WTC11 (cell line): Measurements from ENCODE around the gene HDHD2. TPM values are rescaled to one million over a fixed set of nuclear protein-coding genes. Genes with fewer than 3 reads are reported as not detected.

Experiments used
- ATAC-seq: fragments of 200-7000 bp; cut with Tn5 transposase; 2 replicates; pipeline ENCODE4 v1.10.0; 2021; ENCODE audit warnings: mild to moderate bottlenecking, moderate library complexity
- CTCF ChIA-PET: fragments of 300-600 bp; sonication (Branson Sonifier 250); formaldehyde crosslinking; loops from one replicate; lab custom pipeline; 2021; ENCODE audit warnings: antibody characterized with exemption; lab: Charles Lee
- POLR2A ChIA-PET: fragments of 350-600 bp; sonication (Branson Sonifier 250); formaldehyde crosslinking; loops from one replicate; lab custom pipeline; 2021; ENCODE audit warnings: antibody characterized with exemption; lab: Charles Lee
- DNase-seq: peaks from one replicate; pipeline ENCODE4 v3.0.0; 2021; ENCODE audit warnings: low spot score
- H3K27ac Mint-ChIP-seq: 2 replicates; pipeline ENCODE4 v1.8.0; 2021; ENCODE audit warnings: mixed read lengths
- H3K27me3 Mint-ChIP-seq: 2 replicates; pipeline ENCODE4 v1.8.0; 2021; ENCODE audit warnings: low read depth, mild to moderate bottlenecking, moderate library complexity, mixed read lengths
- H3K36me3 Mint-ChIP-seq: 2 replicates; pipeline ENCODE4 v1.8.0; 2021; ENCODE audit warnings: mixed read lengths
- H3K4me1 Mint-ChIP-seq: 2 replicates; pipeline ENCODE4 v1.8.0; 2022; ENCODE audit warnings: mixed read lengths
- H3K4me3 Mint-ChIP-seq: 2 replicates; pipeline ENCODE4 v1.8.0; 2021; ENCODE audit warnings: mild to moderate bottlenecking, moderate library complexity, mixed read lengths
- H3K9me3 Mint-ChIP-seq: 2 replicates; pipeline ENCODE4 v1.8.0; 2021; ENCODE audit warnings: mixed read lengths
- EMX1 ChIP-seq: fragments of 250-450 bp; sonication (Bioruptor Pico); IDR thresholded peaks from 2 replicates; pipeline ENCODE4 v1.8.0; 2021; ENCODE audit warnings: mild to moderate bottlenecking
- FOXJ3 ChIP-seq: sonication (generic); formaldehyde crosslinking; IDR thresholded peaks from 2 replicates; pipeline ENCODE4 v1.9.0; 2021; ENCODE audit warnings: missing genetic modification reagents, mild to moderate bottlenecking, borderline replicate concordance
- FOXP1 ChIP-seq: sonication (generic); formaldehyde crosslinking; IDR thresholded peaks from 2 replicates; pipeline ENCODE4 v1.8.0; 2022; ENCODE audit warnings: missing genetic modification reagents, mild to moderate bottlenecking, moderate library complexity, borderline replicate concordance
- GRHL2 ChIP-seq: fragments of 250-450 bp; sonication (Bioruptor Pico); IDR thresholded peaks from 2 replicates; pipeline ENCODE4 v1.8.0; 2022; ENCODE audit warnings: mild to moderate bottlenecking, moderate library complexity; ENCODE audit not compliant: insufficient replicate concordance, severe bottlenecking
- NFE2L1 ChIP-seq: sonication (generic); formaldehyde crosslinking; IDR thresholded peaks from 2 replicates; pipeline ENCODE4 v1.8.1; 2023; ENCODE audit warnings: missing genetic modification reagents
- NR1H2 ChIP-seq: sonication (generic); formaldehyde crosslinking; IDR thresholded peaks from 2 replicates; pipeline ENCODE4 v1.9.0; 2021; ENCODE audit warnings: mild to moderate bottlenecking, moderate library complexity, missing genetic modification reagents
- SP1 ChIP-seq: sonication (generic); formaldehyde crosslinking; conservative IDR thresholded peaks from 2 replicates; pipeline ENCODE4 v1.8.1; 2022; ENCODE audit warnings: missing genetic modification reagents
- TEAD4 ChIP-seq: sonication (generic); formaldehyde crosslinking; IDR thresholded peaks from 2 replicates; pipeline ENCODE4 v1.8.0; 2022; ENCODE audit warnings: mild to moderate bottlenecking, missing genetic modification reagents
- ZNF219 ChIP-seq: sonication (generic); formaldehyde crosslinking; IDR thresholded peaks from 2 replicates; pipeline ENCODE4 v1.8.0; 2023; ENCODE audit warnings: missing genetic modification reagents, mild to moderate bottlenecking, borderline replicate concordance
- ZNF232 ChIP-seq: sonication (generic); formaldehyde crosslinking; IDR thresholded peaks from 2 replicates; pipeline ENCODE4 v1.8.0; 2022; ENCODE audit warnings: mild to moderate bottlenecking, missing genetic modification reagents
- total RNA-seq: library from RNA; stranded (reverse); gene quantifications from 3 replicates; pipeline ENCODE4 v1.2.3, GENCODE V29; 2021
- TF ChIP-seq, protein P1 (sequence below): fragments of 250-450 bp; sonication (Bioruptor Pico); conservative IDR thresholded peaks from 2 replicates; pipeline ENCODE4 v1.9.0; 2021; ENCODE audit warnings: mild to moderate bottlenecking
- TF ChIP-seq, protein P2 (sequence below): fragments of 250-450 bp; sonication (Bioruptor Pico); IDR thresholded peaks from 2 replicates; pipeline ENCODE4 v1.9.0; 2021; ENCODE audit warnings: mild to moderate bottlenecking
- TF ChIP-seq, protein P3 (sequence below): fragments of 250-450 bp; sonication (Bioruptor Pico); IDR thresholded peaks from 2 replicates; pipeline ENCODE4 v2.1.2; 2022; ENCODE audit warnings: mild to moderate bottlenecking, moderate library complexity
- TF ChIP-seq, protein P4 (sequence below): sonication (generic); formaldehyde crosslinking; IDR thresholded peaks from 2 replicates; pipeline ENCODE4 v1.8.0; 2022; ENCODE audit warnings: mild to moderate bottlenecking, missing genetic modification reagents
- TF ChIP-seq, protein P5 (sequence below): sonication (generic); formaldehyde crosslinking; IDR thresholded peaks from 2 replicates; pipeline ENCODE4 v1.8.0; 2022; ENCODE audit warnings: mild to moderate bottlenecking, missing genetic modification reagents
- TF ChIP-seq, protein P6 (sequence below): fragments of 250-450 bp; sonication (Bioruptor Pico); IDR thresholded peaks from 2 replicates; pipeline ENCODE4 v1.8.0; 2021; ENCODE audit warnings: mild to moderate bottlenecking

HDHD2 gene
- total RNA-seq, 1 experiment from 2014 or later: 42.1 TPM

DNA sequence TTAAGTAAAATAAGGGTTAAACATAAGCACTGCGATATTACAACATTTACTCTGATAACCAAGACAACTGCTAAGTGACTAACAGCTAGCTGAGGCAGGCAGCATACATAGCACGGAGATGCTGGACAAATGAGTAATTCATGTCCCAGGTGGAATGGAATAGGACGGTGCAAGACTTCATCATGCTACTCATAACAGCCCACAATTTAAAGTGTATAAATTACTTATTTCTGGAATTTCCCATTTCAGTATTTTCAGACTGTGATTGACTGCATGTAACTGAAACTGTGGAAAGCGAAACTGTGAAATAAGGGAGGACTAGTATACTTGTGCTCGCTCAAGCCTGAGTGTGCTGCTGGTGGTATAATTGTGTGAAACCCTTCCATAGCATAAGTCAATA, 12.9 kb upstream of the HDHD2 start:
- ChIA-PET CTCF (no interaction called here), POLR2A (no interaction called here)
- H3K4me3 Mint-ChIP-seq: no peak overlapping the region
- DNase-seq (no peak), ATAC-seq (no peak)
- no peaks in the 10 kb centered on the region for H3K27me3 Mint-ChIP-seq
- peaks cover 11% of the 10 kb centered on the region for H3K4me1 Mint-ChIP-seq
- TF ChIP-seq FOXJ3 (CRISPR knock-in tag) (no peak), NFE2L1 (no peak), TEAD4 (CRISPR knock-in tag) (no peak), FOXP1 (CRISPR knock-in tag) (no peak), SP1 (CRISPR knock-in tag) (no peak), EMX1 (CRISPR knock-in tag) (no peak), ZNF219 (no peak), GRHL2 (CRISPR knock-in tag) (no peak), NR1H2 (CRISPR knock-in tag) (no peak), ZNF232 (CRISPR knock-in tag) (no peak)
- TF ChIP-seq, protein P1, sequence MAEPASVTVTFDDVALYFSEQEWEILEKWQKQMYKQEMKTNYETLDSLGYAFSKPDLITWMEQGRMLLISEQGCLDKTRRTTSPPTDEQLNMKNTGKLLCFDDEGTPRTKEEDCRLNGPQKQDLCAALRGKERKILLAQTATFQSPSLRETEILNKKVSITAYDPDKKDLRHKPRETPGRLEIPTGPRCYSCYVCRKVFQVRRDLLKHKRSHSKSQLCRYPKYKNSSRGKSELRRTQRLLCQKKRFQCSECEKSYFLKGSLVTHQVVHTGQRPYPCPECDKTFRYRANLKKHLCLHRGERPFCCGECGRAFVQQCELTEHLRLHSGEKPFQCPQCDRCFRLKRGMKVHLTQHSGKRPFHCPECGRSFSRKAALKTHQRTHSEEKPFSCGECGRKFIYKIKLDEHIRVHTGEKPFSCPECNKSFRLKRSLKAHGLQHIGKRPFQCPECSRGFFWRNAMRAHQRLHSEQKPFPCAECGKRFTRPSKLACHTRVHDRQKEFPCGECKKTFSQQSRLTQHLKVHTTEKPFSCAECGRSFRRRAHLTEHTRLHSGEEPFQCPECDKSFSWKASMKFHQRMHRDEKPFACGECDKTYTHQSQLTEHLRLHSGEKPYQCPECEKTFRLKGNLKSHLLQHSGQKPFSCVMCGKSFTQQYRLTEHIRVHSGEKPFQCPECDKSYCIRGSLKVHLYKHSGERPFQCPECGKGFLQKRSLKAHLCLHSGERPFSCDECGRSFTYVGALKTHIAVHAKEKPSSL (CRISPR knock-in tag): no peak
- TF ChIP-seq, protein P2, sequence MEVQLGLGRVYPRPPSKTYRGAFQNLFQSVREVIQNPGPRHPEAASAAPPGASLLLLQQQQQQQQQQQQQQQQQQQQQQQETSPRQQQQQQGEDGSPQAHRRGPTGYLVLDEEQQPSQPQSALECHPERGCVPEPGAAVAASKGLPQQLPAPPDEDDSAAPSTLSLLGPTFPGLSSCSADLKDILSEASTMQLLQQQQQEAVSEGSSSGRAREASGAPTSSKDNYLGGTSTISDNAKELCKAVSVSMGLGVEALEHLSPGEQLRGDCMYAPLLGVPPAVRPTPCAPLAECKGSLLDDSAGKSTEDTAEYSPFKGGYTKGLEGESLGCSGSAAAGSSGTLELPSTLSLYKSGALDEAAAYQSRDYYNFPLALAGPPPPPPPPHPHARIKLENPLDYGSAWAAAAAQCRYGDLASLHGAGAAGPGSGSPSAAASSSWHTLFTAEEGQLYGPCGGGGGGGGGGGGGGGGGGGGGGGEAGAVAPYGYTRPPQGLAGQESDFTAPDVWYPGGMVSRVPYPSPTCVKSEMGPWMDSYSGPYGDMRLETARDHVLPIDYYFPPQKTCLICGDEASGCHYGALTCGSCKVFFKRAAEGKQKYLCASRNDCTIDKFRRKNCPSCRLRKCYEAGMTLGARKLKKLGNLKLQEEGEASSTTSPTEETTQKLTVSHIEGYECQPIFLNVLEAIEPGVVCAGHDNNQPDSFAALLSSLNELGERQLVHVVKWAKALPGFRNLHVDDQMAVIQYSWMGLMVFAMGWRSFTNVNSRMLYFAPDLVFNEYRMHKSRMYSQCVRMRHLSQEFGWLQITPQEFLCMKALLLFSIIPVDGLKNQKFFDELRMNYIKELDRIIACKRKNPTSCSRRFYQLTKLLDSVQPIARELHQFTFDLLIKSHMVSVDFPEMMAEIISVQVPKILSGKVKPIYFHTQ (CRISPR knock-in tag): no peak
- TF ChIP-seq, protein P3, sequence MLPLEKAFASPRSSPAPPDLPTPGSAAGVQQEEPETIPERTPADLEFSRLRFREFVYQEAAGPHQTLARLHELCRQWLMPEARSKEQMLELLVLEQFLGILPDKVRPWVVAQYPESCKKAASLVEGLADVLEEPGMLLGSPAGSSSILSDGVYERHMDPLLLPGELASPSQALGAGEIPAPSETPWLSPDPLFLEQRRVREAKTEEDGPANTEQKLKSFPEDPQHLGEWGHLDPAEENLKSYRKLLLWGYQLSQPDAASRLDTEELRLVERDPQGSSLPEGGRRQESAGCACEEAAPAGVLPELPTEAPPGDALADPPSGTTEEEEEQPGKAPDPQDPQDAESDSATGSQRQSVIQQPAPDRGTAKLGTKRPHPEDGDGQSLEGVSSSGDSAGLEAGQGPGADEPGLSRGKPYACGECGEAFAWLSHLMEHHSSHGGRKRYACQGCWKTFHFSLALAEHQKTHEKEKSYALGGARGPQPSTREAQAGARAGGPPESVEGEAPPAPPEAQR (CRISPR knock-in tag): no peak
- TF ChIP-seq, protein P4, sequence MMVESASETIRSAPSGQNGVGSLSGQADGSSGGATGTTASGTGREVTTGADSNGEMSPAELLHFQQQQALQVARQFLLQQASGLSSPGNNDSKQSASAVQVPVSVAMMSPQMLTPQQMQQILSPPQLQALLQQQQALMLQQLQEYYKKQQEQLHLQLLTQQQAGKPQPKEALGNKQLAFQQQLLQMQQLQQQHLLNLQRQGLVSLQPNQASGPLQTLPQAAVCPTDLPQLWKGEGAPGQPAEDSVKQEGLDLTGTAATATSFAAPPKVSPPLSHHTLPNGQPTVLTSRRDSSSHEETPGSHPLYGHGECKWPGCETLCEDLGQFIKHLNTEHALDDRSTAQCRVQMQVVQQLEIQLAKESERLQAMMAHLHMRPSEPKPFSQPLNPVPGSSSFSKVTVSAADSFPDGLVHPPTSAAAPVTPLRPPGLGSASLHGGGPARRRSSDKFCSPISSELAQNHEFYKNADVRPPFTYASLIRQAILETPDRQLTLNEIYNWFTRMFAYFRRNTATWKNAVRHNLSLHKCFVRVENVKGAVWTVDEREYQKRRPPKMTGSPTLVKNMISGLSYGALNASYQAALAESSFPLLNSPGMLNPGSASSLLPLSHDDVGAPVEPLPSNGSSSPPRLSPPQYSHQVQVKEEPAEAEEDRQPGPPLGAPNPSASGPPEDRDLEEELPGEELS (CRISPR knock-in tag): no peak
- TF ChIP-seq, protein P5, sequence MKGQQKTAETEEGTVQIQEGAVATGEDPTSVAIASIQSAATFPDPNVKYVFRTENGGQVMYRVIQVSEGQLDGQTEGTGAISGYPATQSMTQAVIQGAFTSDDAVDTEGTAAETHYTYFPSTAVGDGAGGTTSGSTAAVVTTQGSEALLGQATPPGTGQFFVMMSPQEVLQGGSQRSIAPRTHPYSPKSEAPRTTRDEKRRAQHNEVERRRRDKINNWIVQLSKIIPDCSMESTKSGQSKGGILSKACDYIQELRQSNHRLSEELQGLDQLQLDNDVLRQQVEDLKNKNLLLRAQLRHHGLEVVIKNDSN (CRISPR knock-in tag): no peak
- TF ChIP-seq, protein P6, sequence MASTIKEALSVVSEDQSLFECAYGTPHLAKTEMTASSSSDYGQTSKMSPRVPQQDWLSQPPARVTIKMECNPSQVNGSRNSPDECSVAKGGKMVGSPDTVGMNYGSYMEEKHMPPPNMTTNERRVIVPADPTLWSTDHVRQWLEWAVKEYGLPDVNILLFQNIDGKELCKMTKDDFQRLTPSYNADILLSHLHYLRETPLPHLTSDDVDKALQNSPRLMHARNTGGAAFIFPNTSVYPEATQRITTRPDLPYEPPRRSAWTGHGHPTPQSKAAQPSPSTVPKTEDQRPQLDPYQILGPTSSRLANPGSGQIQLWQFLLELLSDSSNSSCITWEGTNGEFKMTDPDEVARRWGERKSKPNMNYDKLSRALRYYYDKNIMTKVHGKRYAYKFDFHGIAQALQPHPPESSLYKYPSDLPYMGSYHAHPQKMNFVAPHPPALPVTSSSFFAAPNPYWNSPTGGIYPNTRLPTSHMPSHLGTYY: no peak
- no peak overlapping the region for H3K27ac Mint-ChIP-seq
- H3K36me3 Mint-ChIP-seq: no peaks in the 10 kb centered on the region
- H3K9me3 Mint-ChIP-seq: no peaks in the 10 kb centered on the region
